Esophagus squamous epithelium (tissue), 5 donors: Measurements from ENCODE around the gene GRK5. TPM values are rescaled to one million over a fixed set of nuclear protein-coding genes. Genes with fewer than 3 reads are reported as not detected.

Experiments used
- DNase-seq: peaks from one replicate; lab custom pipeline; 2025; lab: John Stamatoyannopoulos, UW
- H3K27ac ChIP-seq, 4 donors: fragments of 200-600 bp; sonication (generic); one replicate each; pipeline ENCODE4 v1.5.1; 2016 to 2019; ENCODE audit warnings: mild to moderate bottlenecking in 1 of 4
- H3K27me3 ChIP-seq, 4 donors: fragments of 200-600 bp; sonication (generic); 1 replicate in 3 of 4; 2 replicates in 1 of 4; pipeline versions ENCODE4 v1.5.1 to v1.6.0; 2017 to 2021; ENCODE audit warnings: antibody characterized with exemption in 1 of 4
- H3K36me3 ChIP-seq, 3 donors: fragments of 200-600 bp; sonication (generic); one replicate each; pipeline ENCODE4 v1.5.1; 2016 to 2019
- H3K4me1 ChIP-seq, 3 donors: fragments of 200-600 bp; sonication (generic); one replicate each; pipeline ENCODE4 v1.5.1; 2017 to 2019
- H3K4me3 ChIP-seq, 4 donors: fragments of 200-600 bp; sonication (generic); 1 replicate in 3 of 4; 2 replicates in 1 of 4; pipeline ENCODE4 v1.5.1; 2016 to 2019; ENCODE audit warnings: mild to moderate bottlenecking in 2 of 4, moderate library complexity in 1 of 4
- H3K9me3 ChIP-seq, 3 donors: fragments of 200-600 bp; sonication (generic); one replicate each; pipeline ENCODE4 v1.5.1; 2016 to 2019
- CTCF ChIP-seq, 6 experiments: fragments of 450-650 bp in 4 of 6; fragments of 200-600 bp in 2 of 6; sonication (generic) in 2 of 6; IDR thresholded peaks; one replicate each; pipeline ENCODE4 v1.5.1; 2016 to 2019; ENCODE audit warnings: antibody characterized with exemption in 6 of 6, mild to moderate bottlenecking in 4 of 6, moderate library complexity in 4 of 6
- POLR2A ChIP-seq, 4 donors: fragments of 450-650 bp; IDR thresholded peaks; one replicate each; pipeline ENCODE4 v1.6.1; 2017; ENCODE audit warnings: antibody characterized with exemption in 4 of 4, mild to moderate bottlenecking in 4 of 4, moderate library complexity in 3 of 4
- WGBS, 2 donors: methylation state at CpG; one replicate each; pipeline ENCODE4 v1.1.5; 2018; 5-methylcytosine and 5-hydroxymethylcytosine counted together
- intact Hi-C: fragments of 100-400 bp; cut with DNase I; formaldehyde crosslinking; loops from one replicate; pipeline ENCODE4 v1.15.0; 2022
- total RNA-seq, 4 donors: library from RNA; depleted of rRNA; stranded (reverse); fragments of >200 nt; gene quantifications; one replicate each; pipeline ENCODE4 v1.1.0, GENCODE V29; 2016
- donor health status: DM: yes; HTN: yes; CAD: no.

GRK5 gene
- total RNA-seq, 4 donors from 2014 or later: 2.4 to 18.9 (median 6.3) TPM

- Histone ChIP-seq H3K27ac (peak overlapping the region in 3 of 4 donors; percentile 64 to 80 (median 66)), H3K36me3 (no peaks in the 10 kb centered on the region), H3K4me1 (peaks cover 0 to 80% (median 40%) of the 10 kb centered on the region in 3 donors), H3K9me3 (no peaks in the 10 kb centered on the region), H3K27me3 (no peaks in the 10 kb centered on the region), H3K4me3 (no peak overlapping the region)
- no peak for DNase-seq
- intact Hi-C loops: no loop called here
- 29 to 49% methylated on average over 9 to 10 of the region's 13 CpGs for WGBS, 2 donors
- no peak for TF ChIP-seq CTCF (IDR thresholded peaks at IDR 0.05)
- TF ChIP-seq POLR2A (IDR thresholded peaks at IDR 0.05): no peak
Observed at GRCh38 chr10:119281581-119282071, 74.3 kb downstream of the GRK5 start.

- no peak for TF ChIP-seq POLR2A (IDR thresholded peaks at IDR 0.05)
- no peak for TF ChIP-seq CTCF (IDR thresholded peaks at IDR 0.05)
- peaks cover 0 to 86% (median 40%) of the 10 kb centered on the region in 3 donors for H3K4me1 ChIP-seq
- no peak for DNase-seq
- no peaks in the 10 kb centered on the region for H3K36me3 ChIP-seq
- H3K27ac ChIP-seq: peak overlapping the region in 3 of 4 donors; percentile 64 to 80 (median 66)
- intact Hi-C loops: no loop called here
- H3K4me3 ChIP-seq: no peak overlapping the region
- 100% methylated on average over 3 of the region's 9 CpGs; no CpG with 5 or more reads in 1 of the 2 donors for WGBS, 2 donors
- H3K27me3 ChIP-seq: no peaks in the 10 kb centered on the region
- H3K9me3 ChIP-seq: no peaks in the 10 kb centered on the region
Observed at GRCh38 chr10:119282446-119282845, 75.1 kb downstream of the GRK5 start.

GRCh38 chr10:119283387-119283786, 76.0 kb downstream of the GRK5 start:
- TF ChIP-seq POLR2A (IDR thresholded peaks at IDR 0.05) (no peak), CTCF (IDR thresholded peaks at IDR 0.05) (no peak)
- no peak for DNase-seq
- intact Hi-C loops: no loop called here
- Histone ChIP-seq H3K36me3 (no peaks in the 10 kb centered on the region), H3K27ac (peak overlapping the region in 3 of 4 donors; percentile 63 to 66 (median 64)), H3K9me3 (no peaks in the 10 kb centered on the region), H3K4me3 (no peak overlapping the region), H3K27me3 (no peaks in the 10 kb centered on the region), H3K4me1 (peaks cover 1 to 92% (median 44%) of the 10 kb centered on the region in 3 donors)
- WGBS, 2 donors: 89 to 91% methylated on average over 5 of the region's 5 CpGs

- Histone ChIP-seq H3K27ac (peak overlapping the region in 3 of 4 donors; percentile 63 to 66 (median 64)), H3K27me3 (no peaks in the 10 kb centered on the region), H3K4me3 (no peak overlapping the region), H3K4me1 (peaks cover 6 to 92% (median 48%) of the 10 kb centered on the region in 3 donors), H3K9me3 (no peaks in the 10 kb centered on the region), H3K36me3 (no peaks in the 10 kb centered on the region)
- DNase-seq: no peak
- 50 to 63% methylated on average over 5 of the region's 5 CpGs for WGBS, 2 donors
- intact Hi-C loops: no loop called here
- TF ChIP-seq CTCF (IDR thresholded peaks at IDR 0.05) (no peak), POLR2A (IDR thresholded peaks at IDR 0.05) (no peak)
Observed at GRCh38 chr10:119283818-119284217, 76.4 kb downstream of the GRK5 start.

- H3K27ac ChIP-seq: peak overlapping the region; percentile 36 to 79 (median 60)
- H3K4me1 ChIP-seq: peaks cover 8 to 97% (median 55%) of the 10 kb centered on the region in 3 donors
- H3K27me3 ChIP-seq: no peaks in the 10 kb centered on the region
- H3K4me3 ChIP-seq: no peak overlapping the region
- no peaks in the 10 kb centered on the region for H3K9me3 ChIP-seq
- intact Hi-C loops: no loop called here
- WGBS, 2 donors: 71 to 83% methylated on average over 2 to 4 of the region's 7 CpGs
- H3K36me3 ChIP-seq: no peaks in the 10 kb centered on the region
- TF ChIP-seq CTCF (IDR thresholded peaks at IDR 0.05) (no peak), POLR2A (IDR thresholded peaks at IDR 0.05) (no peak)
- DNase-seq: no peak
Observed at GRCh38 chr10:119284679-119285096, 77.3 kb downstream of the GRK5 start.
